ENCODE data around the gene ACSF3.

The ACSF3 gene

DNA sequence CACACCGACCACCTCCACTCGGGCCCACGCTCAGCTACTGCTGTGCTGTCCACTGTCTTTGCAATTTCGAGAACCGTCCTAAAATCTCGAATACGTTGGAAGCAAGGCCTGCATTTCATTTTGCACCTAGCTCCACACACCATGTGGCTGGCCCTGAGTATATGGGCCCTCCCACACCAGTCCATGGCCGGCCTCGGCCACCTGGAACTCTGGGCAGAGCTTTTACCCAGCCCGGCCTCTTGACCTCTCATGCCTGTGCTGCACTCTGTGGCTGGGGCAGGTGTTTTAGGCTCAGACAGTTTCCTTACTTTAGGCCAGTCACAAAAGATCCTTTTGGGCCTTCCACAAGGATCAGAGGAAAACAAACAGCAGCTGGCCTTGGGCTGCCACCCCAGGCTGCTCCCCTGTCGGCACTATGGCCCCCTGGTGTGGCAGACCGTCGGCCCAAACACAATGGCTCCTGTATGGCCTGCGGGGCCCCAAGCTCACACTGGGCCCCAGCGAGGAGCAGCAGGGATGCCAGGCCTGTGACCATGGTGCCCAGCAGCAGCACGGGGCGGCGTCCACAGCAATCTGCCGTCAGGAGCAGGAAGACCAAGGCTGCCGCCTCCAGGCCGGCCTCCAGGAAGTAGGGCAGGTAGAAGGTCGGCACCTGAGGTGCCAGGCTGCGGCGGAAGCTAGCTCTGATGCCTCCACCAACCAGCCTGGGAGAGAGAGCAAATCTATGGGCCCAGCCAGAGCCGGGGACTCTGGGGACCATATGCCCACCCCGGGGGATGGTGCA lies 104.2 kb downstream of the ACSF3 start:
- Histone ChIP-seq H3K4me1 (ENCODE audit: control extremely low read depth in 1 of 4, control insufficient read depth in 4 of 4, insufficient read depth in 4 of 4, low read length in 3 of 4) (peaks cover 0 to 38% (median 35%) of the 10 kb centered on the region in 4 experiments), H3K9me3 (ENCODE audit: control extremely low read depth in 1 of 5, control insufficient read depth in 4 of 5, insufficient read depth in 2 of 5, low read depth in 1 of 5, low read length in 4 of 5) (peaks cover 0 to 6% (median 3%) of the 10 kb centered on the region in 5 experiments), H3K36me3 (ENCODE audit: control insufficient read depth in 4 of 4, insufficient read depth in 4 of 4, low read length in 3 of 4) (no peaks in the 10 kb centered on the region), H3K27me3 (replicated peaks in 2 of 5; ENCODE audit: control insufficient read depth in 4 of 5, insufficient read depth in 5 of 5, low read length in 4 of 5) (peaks cover 3 to 61% (median 16%) of the 10 kb centered on the region in 5 experiments), H3K27ac (ENCODE audit: insufficient read depth in 1 of 2, low read depth in 1 of 2, low read length in 2 of 2, poor library complexity in 1 of 2, severe bottlenecking in 2 of 2) (no peak overlapping the region), H3K4me3 (ENCODE audit: control insufficient read depth in 1 of 7, extremely low read depth in 1 of 7, insufficient read depth in 4 of 7, low read depth in 2 of 7, low read length in 6 of 7) (no peak overlapping the region)
- WGBS (ENCODE audit: insufficient coverage): 94% methylated on average over 25 of the region's 26 CpGs
- ChIA-PET POLR2A (no interaction called here), CTCF (interaction anchor here (1.0 kb wide), 1 partner anchor 13 kb away, joined by 5 read pairs; no protein-coding TSS in a partner anchor)
- DNase-seq: no peak

DNA sequence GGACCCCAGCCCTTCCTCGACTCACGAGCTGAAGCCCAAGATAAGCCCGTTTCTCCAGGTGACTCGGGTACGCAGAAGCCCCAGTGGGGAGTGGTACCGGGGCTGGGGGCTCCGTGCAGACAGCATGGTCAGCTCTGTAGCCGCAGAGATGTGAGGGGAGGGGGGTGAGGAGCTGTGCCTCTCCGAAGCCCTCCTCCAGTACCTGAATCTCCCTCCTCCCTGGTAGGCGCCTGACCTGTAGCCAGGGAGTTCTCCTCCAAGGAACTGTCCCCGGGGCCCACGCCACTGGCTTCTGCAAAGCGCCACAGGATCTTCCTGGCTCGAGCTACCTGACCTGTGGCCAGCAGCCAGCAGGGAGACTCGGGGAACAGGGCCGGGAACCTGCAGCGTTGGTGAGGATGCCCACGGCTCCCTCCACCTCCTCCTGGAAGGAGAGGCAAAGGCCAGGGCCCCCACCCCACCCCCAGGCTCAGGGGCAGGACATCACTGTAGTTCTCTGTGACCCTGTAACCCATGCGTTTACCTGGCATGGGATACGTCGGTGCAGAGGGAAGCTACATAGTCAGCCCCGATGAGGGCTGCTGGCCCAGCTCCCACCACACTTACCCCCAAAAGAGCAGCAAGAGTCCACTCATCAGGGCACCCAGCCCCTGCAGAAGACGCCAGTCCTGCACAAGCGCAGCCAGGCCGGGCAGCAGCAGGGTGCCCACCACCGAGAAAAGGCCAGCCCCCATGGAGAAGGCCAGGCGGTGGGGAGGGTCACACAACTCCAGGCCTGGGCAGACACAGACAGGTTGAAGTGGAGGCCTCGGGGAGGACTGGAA lies 105.0 kb downstream of the ACSF3 start:
- H3K36me3 ChIP-seq (ENCODE audit: control insufficient read depth in 4 of 4, insufficient read depth in 4 of 4, low read length in 3 of 4): no peaks in the 10 kb centered on the region
- no peak for DNase-seq
- H3K27me3 ChIP-seq (replicated peaks in 2 of 5; ENCODE audit: control insufficient read depth in 4 of 5, insufficient read depth in 5 of 5, low read length in 4 of 5): peaks cover 11 to 69% (median 21%) of the 10 kb centered on the region in 5 experiments
- ChIA-PET CTCF (no interaction called here), POLR2A (no interaction called here)
- H3K27ac ChIP-seq (ENCODE audit: insufficient read depth in 1 of 2, low read depth in 1 of 2, low read length in 2 of 2, poor library complexity in 1 of 2, severe bottlenecking in 2 of 2): no peak overlapping the region
- WGBS (ENCODE audit: insufficient coverage): 96% methylated on average over 17 of the region's 28 CpGs
- H3K4me1 ChIP-seq (ENCODE audit: control extremely low read depth in 1 of 4, control insufficient read depth in 4 of 4, insufficient read depth in 4 of 4, low read length in 3 of 4): peaks cover 0 to 34% (median 32%) of the 10 kb centered on the region in 4 experiments
- H3K9me3 ChIP-seq (ENCODE audit: control extremely low read depth in 1 of 5, control insufficient read depth in 4 of 5, insufficient read depth in 2 of 5, low read depth in 1 of 5, low read length in 4 of 5): peaks cover 0 to 9% (median 5%) of the 10 kb centered on the region in 5 experiments
- no peak overlapping the region for H3K4me3 ChIP-seq (ENCODE audit: control insufficient read depth in 1 of 7, extremely low read depth in 1 of 7, insufficient read depth in 4 of 7, low read depth in 2 of 7, low read length in 6 of 7)

DNA sequence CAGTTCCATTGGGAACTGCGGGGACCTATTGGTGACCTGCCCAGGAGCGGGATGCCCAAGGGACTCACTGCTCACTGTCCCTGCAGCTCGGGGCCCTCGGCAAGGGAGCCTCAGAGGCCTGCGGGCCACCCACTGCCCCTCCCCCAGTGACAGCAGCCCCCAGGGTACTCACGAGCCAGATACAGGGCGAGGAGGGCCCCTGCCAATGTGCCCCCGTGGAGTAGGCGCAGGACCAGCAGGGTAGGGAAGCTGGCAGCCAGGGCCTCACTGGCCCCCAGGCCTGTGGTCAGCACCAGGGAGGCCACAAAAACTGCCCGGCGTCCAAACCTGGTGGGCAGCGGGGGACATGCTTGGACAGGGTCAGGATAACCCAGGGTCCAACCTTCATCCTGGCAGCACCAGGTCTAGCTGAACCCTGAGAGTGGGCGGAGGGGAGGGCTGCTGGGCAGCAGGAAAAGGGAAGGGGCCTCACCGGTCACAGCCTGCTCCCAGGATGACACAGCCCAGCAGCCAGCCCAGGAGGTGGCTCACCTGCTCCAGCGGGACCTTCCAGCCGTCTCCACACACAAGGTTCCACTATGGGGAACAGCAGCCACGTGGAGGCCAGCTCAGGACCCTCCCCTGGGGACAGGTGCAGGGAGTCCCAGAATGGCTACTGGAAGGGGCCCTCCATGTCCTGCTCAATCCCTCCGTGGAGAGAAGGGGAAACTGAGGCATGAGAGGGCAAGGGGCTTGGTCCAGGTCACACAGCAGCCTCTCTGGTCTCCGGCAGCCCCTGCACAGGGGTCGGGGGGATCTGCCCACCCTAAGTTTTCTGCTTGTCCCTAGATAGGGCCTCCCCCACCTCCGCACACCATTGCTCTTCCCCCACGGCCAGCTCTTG lies 105.8 kb downstream of the ACSF3 start:
- H3K27ac ChIP-seq (ENCODE audit: insufficient read depth in 1 of 2, low read depth in 1 of 2, low read length in 2 of 2, poor library complexity in 1 of 2, severe bottlenecking in 2 of 2): no peak overlapping the region
- 88% methylated on average over 21 of the region's 22 CpGs for WGBS (ENCODE audit: insufficient coverage)
- DNase-seq: no peak
- H3K4me3 ChIP-seq (ENCODE audit: control insufficient read depth in 1 of 7, extremely low read depth in 1 of 7, insufficient read depth in 4 of 7, low read depth in 2 of 7, low read length in 6 of 7): no peak overlapping the region
- peaks cover 0 to 30% (median 27%) of the 10 kb centered on the region in 4 experiments for H3K4me1 ChIP-seq (ENCODE audit: control extremely low read depth in 1 of 4, control insufficient read depth in 4 of 4, insufficient read depth in 4 of 4, low read length in 3 of 4)
- H3K9me3 ChIP-seq (ENCODE audit: control extremely low read depth in 1 of 5, control insufficient read depth in 4 of 5, insufficient read depth in 2 of 5, low read depth in 1 of 5, low read length in 4 of 5): peaks cover 0 to 9% (median 5%) of the 10 kb centered on the region in 5 experiments
- POLR2A ChIA-PET: no interaction called here
- CTCF ChIA-PET: no interaction called here
- H3K36me3 ChIP-seq (ENCODE audit: control insufficient read depth in 4 of 4, insufficient read depth in 4 of 4, low read length in 3 of 4): no peaks in the 10 kb centered on the region
- peaks cover 15 to 74% (median 27%) of the 10 kb centered on the region in 5 experiments for H3K27me3 ChIP-seq (replicated peaks in 2 of 5; ENCODE audit: control insufficient read depth in 4 of 5, insufficient read depth in 5 of 5, low read length in 4 of 5)

DNA sequence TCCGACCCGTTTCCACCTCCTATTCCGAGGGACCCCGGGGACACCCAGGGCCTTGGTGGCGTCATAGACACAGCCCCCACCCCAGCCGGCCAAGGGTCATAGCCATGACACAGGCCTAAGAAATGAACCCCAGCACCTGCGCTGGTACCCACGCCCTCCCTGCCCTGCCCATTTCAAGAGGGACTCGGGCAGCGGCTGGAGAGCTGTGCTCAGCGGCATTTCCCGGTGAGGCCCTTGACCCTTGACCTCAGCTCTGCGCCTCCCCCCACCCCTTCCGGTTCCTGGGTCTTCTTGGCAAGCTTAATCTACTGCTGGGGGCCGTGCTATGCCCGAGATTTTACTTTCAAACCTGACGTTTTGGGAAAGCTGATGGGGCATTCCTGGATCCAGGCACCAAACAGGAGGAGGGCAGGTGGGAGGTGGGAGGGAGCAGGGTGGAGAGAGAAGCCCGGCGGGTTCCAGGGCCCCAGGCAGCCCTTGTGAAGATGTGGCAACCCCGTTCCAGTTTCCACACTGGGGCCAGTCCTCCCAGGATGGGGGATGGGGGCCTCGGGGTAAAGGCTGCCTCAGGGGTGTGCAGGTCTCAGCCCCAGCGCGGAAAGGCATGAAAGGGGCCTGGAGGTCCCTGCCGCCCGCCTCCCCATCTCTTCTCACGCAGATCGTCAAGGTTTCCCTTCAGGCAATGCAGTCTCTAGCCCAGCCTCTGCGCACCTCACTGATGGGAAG lies 106.6 kb downstream of the ACSF3 start, which contains the start of gene SLC22A31:
Gene SLC22A31 (minus strand): TSS at position 414 of the 726 bp plus-strand sequence. CDS start 36 bp downstream, at position 378.
- Histone ChIP-seq H3K36me3 (ENCODE audit: control insufficient read depth in 4 of 4, insufficient read depth in 4 of 4, low read length in 3 of 4) (no peaks in the 10 kb centered on the region), H3K4me1 (ENCODE audit: control extremely low read depth in 1 of 4, control insufficient read depth in 4 of 4, insufficient read depth in 4 of 4, low read length in 3 of 4) (peaks cover 0 to 22% (median 19%) of the 10 kb centered on the region in 4 experiments), H3K4me3 (ENCODE audit: control insufficient read depth in 1 of 7, extremely low read depth in 1 of 7, insufficient read depth in 4 of 7, low read depth in 2 of 7, low read length in 6 of 7) (peak within 1 kb of the TSS in 4 of 7 experiments; percentile 26 to 46 (median 42)), H3K9me3 (ENCODE audit: control extremely low read depth in 1 of 5, control insufficient read depth in 4 of 5, insufficient read depth in 2 of 5, low read depth in 1 of 5, low read length in 4 of 5) (peaks cover 0 to 9% (median 5%) of the 10 kb centered on the region in 5 experiments), H3K27me3 (replicated peaks in 2 of 5; ENCODE audit: control insufficient read depth in 4 of 5, insufficient read depth in 5 of 5, low read length in 4 of 5) (peaks cover 15 to 78% (median 27%) of the 10 kb centered on the region in 5 experiments), H3K27ac (ENCODE audit: insufficient read depth in 1 of 2, low read depth in 1 of 2, low read length in 2 of 2, poor library complexity in 1 of 2, severe bottlenecking in 2 of 2) (no peak within 1 kb of the TSS)
- ChIA-PET CTCF (interaction anchor here (1.6 kb wide), 1 partner anchor 16 kb away, joined by 3 read pairs; no protein-coding TSS in a partner anchor), POLR2A (no interaction called here)
- peak in 1 of 3 donors; percentile 21 for DNase-seq
- WGBS (ENCODE audit: insufficient coverage): 30% methylated on average over 26 of the region's 28 CpGs

DNA sequence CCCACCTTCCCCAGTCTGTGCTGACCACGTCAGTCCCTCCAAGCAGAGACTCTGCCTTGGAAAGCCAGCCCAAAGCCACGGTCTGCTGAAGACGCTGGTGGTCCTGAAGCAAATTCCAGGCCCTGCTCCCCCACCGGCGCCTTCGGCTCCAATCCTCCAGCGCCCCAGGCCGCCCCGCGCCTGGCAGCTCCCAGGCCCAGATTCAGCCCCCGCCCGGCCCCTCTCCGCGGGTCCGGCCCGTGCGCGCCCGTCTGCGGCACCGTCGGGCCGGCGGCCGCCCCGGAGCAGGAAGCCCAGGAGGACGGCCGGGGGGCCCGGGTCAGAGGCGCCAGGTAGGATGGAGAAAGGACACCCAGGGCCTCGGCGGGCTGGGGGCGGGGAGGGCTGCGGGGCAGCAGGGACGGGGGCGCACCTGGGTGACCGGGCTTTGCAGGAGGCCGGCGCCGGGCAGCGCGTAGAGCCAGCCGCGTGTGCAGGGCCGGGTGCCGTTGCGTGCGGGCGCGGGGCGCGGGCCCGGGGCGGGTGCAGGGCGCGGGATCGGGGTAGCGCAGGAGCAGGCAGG lies 107.3 kb downstream of the ACSF3 start:
- CTCF ChIA-PET: interaction anchor here (1.6 kb wide), 1 partner anchor 15 kb away, joined by 3 read pairs; no protein-coding TSS in a partner anchor
- POLR2A ChIA-PET: interaction anchor here (0.5 kb wide), 1 partner anchor 16 kb away, joined by 3 read pairs; no protein-coding TSS in a partner anchor
- DNase-seq: no peak
- 2% methylated on average over 40 of the region's 58 CpGs for WGBS (ENCODE audit: insufficient coverage)
- no peaks in the 10 kb centered on the region for H3K36me3 ChIP-seq (ENCODE audit: control insufficient read depth in 4 of 4, insufficient read depth in 4 of 4, low read length in 3 of 4)
- peak overlapping the region in 4 of 7 experiments; percentile 26 to 46 (median 42) for H3K4me3 ChIP-seq (ENCODE audit: control insufficient read depth in 1 of 7, extremely low read depth in 1 of 7, insufficient read depth in 4 of 7, low read depth in 2 of 7, low read length in 6 of 7)
- H3K27me3 ChIP-seq (replicated peaks in 2 of 5; ENCODE audit: control insufficient read depth in 4 of 5, insufficient read depth in 5 of 5, low read length in 4 of 5): peaks cover 15 to 78% (median 27%) of the 10 kb centered on the region in 5 experiments
- H3K27ac ChIP-seq (ENCODE audit: insufficient read depth in 1 of 2, low read depth in 1 of 2, low read length in 2 of 2, poor library complexity in 1 of 2, severe bottlenecking in 2 of 2): no peak overlapping the region
- peaks cover 0 to 9% (median 5%) of the 10 kb centered on the region in 5 experiments for H3K9me3 ChIP-seq (ENCODE audit: control extremely low read depth in 1 of 5, control insufficient read depth in 4 of 5, insufficient read depth in 2 of 5, low read depth in 1 of 5, low read length in 4 of 5)
- peaks cover 0 to 19% (median 16%) of the 10 kb centered on the region in 4 experiments for H3K4me1 ChIP-seq (ENCODE audit: control extremely low read depth in 1 of 4, control insufficient read depth in 4 of 4, insufficient read depth in 4 of 4, low read length in 3 of 4)
